ENCODE measurements around the gene CDCP1.

DNA sequence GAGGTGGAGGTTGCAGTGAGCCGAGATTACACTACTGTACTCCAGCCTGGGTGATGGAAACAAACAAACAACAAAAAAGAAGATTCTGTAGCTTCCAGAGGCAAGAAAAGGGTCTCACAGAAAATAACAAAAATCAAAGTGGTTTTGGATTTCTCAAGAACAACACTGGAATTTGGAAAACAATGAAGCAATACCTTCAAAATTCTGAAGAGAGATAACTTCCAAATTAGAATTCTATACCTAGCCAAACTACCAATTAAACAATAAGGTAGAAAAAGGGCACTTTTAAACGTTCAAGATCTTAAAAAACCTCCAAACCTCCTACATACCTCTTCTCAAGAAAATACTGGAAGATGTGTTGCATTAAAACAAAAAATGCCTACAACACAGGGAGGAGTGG is 4.9 kb upstream of the CDCP1 start:
- TF ChIP-seq, protein P1, sequence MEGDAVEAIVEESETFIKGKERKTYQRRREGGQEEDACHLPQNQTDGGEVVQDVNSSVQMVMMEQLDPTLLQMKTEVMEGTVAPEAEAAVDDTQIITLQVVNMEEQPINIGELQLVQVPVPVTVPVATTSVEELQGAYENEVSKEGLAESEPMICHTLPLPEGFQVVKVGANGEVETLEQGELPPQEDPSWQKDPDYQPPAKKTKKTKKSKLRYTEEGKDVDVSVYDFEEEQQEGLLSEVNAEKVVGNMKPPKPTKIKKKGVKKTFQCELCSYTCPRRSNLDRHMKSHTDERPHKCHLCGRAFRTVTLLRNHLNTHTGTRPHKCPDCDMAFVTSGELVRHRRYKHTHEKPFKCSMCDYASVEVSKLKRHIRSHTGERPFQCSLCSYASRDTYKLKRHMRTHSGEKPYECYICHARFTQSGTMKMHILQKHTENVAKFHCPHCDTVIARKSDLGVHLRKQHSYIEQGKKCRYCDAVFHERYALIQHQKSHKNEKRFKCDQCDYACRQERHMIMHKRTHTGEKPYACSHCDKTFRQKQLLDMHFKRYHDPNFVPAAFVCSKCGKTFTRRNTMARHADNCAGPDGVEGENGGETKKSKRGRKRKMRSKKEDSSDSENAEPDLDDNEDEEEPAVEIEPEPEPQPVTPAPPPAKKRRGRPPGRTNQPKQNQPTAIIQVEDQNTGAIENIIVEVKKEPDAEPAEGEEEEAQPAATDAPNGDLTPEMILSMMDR (IDR thresholded peaks at IDR 0.05; ENCODE audit: insufficient read depth, low read length) = no peak
- no peak for TF ChIP-seq POLR2AphosphoS5 (IDR thresholded peaks at IDR 0.05; ENCODE audit: low read depth)
- TF ChIP-seq, protein P2, sequence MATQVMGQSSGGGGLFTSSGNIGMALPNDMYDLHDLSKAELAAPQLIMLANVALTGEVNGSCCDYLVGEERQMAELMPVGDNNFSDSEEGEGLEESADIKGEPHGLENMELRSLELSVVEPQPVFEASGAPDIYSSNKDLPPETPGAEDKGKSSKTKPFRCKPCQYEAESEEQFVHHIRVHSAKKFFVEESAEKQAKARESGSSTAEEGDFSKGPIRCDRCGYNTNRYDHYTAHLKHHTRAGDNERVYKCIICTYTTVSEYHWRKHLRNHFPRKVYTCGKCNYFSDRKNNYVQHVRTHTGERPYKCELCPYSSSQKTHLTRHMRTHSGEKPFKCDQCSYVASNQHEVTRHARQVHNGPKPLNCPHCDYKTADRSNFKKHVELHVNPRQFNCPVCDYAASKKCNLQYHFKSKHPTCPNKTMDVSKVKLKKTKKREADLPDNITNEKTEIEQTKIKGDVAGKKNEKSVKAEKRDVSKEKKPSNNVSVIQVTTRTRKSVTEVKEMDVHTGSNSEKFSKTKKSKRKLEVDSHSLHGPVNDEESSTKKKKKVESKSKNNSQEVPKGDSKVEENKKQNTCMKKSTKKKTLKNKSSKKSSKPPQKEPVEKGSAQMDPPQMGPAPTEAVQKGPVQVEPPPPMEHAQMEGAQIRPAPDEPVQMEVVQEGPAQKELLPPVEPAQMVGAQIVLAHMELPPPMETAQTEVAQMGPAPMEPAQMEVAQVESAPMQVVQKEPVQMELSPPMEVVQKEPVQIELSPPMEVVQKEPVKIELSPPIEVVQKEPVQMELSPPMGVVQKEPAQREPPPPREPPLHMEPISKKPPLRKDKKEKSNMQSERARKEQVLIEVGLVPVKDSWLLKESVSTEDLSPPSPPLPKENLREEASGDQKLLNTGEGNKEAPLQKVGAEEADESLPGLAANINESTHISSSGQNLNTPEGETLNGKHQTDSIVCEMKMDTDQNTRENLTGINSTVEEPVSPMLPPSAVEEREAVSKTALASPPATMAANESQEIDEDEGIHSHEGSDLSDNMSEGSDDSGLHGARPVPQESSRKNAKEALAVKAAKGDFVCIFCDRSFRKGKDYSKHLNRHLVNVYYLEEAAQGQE (IDR thresholded peaks at IDR 0.05; ENCODE audit: insufficient replicate concordance, low read depth) = no peak
- no peak for TF ChIP-seq GABPA (IDR thresholded peaks at IDR 0.05; ENCODE audit: low read depth)
- TF ChIP-seq SPI1 (IDR thresholded peaks at IDR 0.05; ENCODE audit: borderline replicate concordance, low read depth) = no peak
